ENCODE data around the gene LRTM1.

LRTM1 gene

GRCh38 chr3:54928046-54928770 lies at the start of gene LRTM1:
Gene LRTM1, minus strand, starts transcription at chr3:54928059. Its CDS starts 148 bp downstream, at chr3:54927911.
- DNase-seq (ENCODE audit: low spot score): no peak

GRCh38 chr3:54977439-54977838 lies 49.6 kb upstream of the LRTM1 start:
- no peak for DNase-seq (ENCODE audit: low spot score)

GRCh38 chr3:54970895-54971294 lies 43.0 kb upstream of the LRTM1 start:
- peak; percentile 58 for DNase-seq (ENCODE audit: low spot score)

GRCh38 chr3:54969652-54970051 lies 41.8 kb upstream of the LRTM1 start:
- no peak for DNase-seq (ENCODE audit: low spot score)

GRCh38 chr3:54968546-54969172 lies 40.8 kb upstream of the LRTM1 start:
- DNase-seq (ENCODE audit: low spot score): peak; percentile 37

GRCh38 chr3:54967731-54968161 lies 39.9 kb upstream of the LRTM1 start:
- peak; percentile 27 for DNase-seq (ENCODE audit: low spot score)

GRCh38 chr3:54966979-54967378 lies 39.1 kb upstream of the LRTM1 start:
- DNase-seq (ENCODE audit: low spot score): no peak

GRCh38 chr3:54965746-54966145 lies 37.9 kb upstream of the LRTM1 start:
- peak; percentile 76 for DNase-seq (ENCODE audit: low spot score)

GRCh38 chr3:54964081-54964480 lies 36.2 kb upstream of the LRTM1 start:
- DNase-seq (ENCODE audit: low spot score): no peak

- no peak for DNase-seq (ENCODE audit: low spot score)
These were observed 35.8 kb upstream of the LRTM1 start for GRCh38 chr3:54963641-54964040.

- no peak for DNase-seq (ENCODE audit: low spot score)
These were observed 34.3 kb upstream of the LRTM1 start for GRCh38 chr3:54962200-54962599.

- no peak for DNase-seq (ENCODE audit: low spot score)
These were observed 32.8 kb upstream of the LRTM1 start for GRCh38 chr3:54960701-54961100.

GRCh38 chr3:54960082-54960481 lies 32.2 kb upstream of the LRTM1 start:
- no peak for DNase-seq (ENCODE audit: low spot score)

GRCh38 chr3:54957711-54958110 lies 29.9 kb upstream of the LRTM1 start:
- no peak for DNase-seq (ENCODE audit: low spot score)

GRCh38 chr3:54955941-54956340 lies 28.1 kb upstream of the LRTM1 start:
- no peak for DNase-seq (ENCODE audit: low spot score)

- DNase-seq (ENCODE audit: low spot score): no peak
These were observed 27.6 kb upstream of the LRTM1 start for GRCh38 chr3:54955496-54955895.

GRCh38 chr3:54954521-54954920 lies 26.7 kb upstream of the LRTM1 start:
- DNase-seq (ENCODE audit: low spot score): peak; percentile 27

- peak; percentile 82 for DNase-seq (ENCODE audit: low spot score)
These were observed 26.2 kb upstream of the LRTM1 start for GRCh38 chr3:54954022-54954421.

GRCh38 chr3:54951405-54951804 lies 23.5 kb upstream of the LRTM1 start:
- DNase-seq (ENCODE audit: low spot score): peak; percentile 94

GRCh38 chr3:54950391-54951003 lies 22.6 kb upstream of the LRTM1 start:
- no peak for DNase-seq (ENCODE audit: low spot score)

- no peak for DNase-seq (ENCODE audit: low spot score)
These were observed 21.7 kb upstream of the LRTM1 start for GRCh38 chr3:54949491-54950044.

GRCh38 chr3:54941690-54942362 lies 14.0 kb upstream of the LRTM1 start:
- DNase-seq (ENCODE audit: low spot score): no peak
